PC-9 (cell line): Measurements from ENCODE around the gene SNX13. TPM values are rescaled to one million over a fixed set of nuclear protein-coding genes. Genes with fewer than 3 reads are reported as not detected.

ENCODE experiments used
- BruUV-seq: library from RNA; stranded (reverse); fragments of 400-500 nt; replicated peaks from 2 replicates; lab custom pipeline; 2021; lab: Mats Ljungman, UMichigan
- CTCF ChIA-PET: fragments of 300-600 bp; sonication (Branson Sonifier 250); formaldehyde crosslinking; loops from one replicate; lab custom pipeline; 2022; ENCODE audit warnings: antibody characterized with exemption; lab: Charles Lee
- POLR2A ChIA-PET: fragments of 300-600 bp; sonication (Branson Sonifier 250); formaldehyde crosslinking; loops from one replicate; lab custom pipeline; 2022; ENCODE audit warnings: antibody characterized with exemption; ENCODE audit not compliant: unreplicated experiment; lab: Charles Lee
- DNase-seq, 2 experiments: peaks; one replicate each; pipeline versions ENCODE4 v3.0.0 to v3.0.0-alpha.2; 2015 to 2022; ENCODE audit warnings: mixed read lengths in 1 of 2
- H2AFZ ChIP-seq: fragments of 200-600 bp; sonication (generic); 2 replicates; pipeline ENCODE4 v1.8.1; 2017; ENCODE audit warnings: antibody characterized with exemption
- H3F3A ChIP-seq: fragments of 200-600 bp; sonication (generic); 2 replicates; pipeline ENCODE4 v1.8.1; 2017; ENCODE audit warnings: antibody characterized with exemption, mild to moderate bottlenecking, low read depth; ENCODE audit not compliant: insufficient read depth
- H3K27ac ChIP-seq: fragments of 200-600 bp; sonication (generic); 2 replicates; pipeline ENCODE4 v1.6.1; 2016; ENCODE audit warnings: mixed run types
- H3K27me3 ChIP-seq: fragments of 200-600 bp; sonication (generic); 2 replicates; pipeline ENCODE4 v1.6.1; 2016; ENCODE audit warnings: low read depth, mixed run types; ENCODE audit not compliant: insufficient read depth
- H3K36me3 ChIP-seq: fragments of 200-600 bp; sonication (generic); 2 replicates; pipeline ENCODE4 v1.6.1; 2016; ENCODE audit warnings: low read depth, mixed run types
- H3K4me1 ChIP-seq: fragments of 200-600 bp; sonication (generic); replicated peaks from 2 replicates; pipeline ENCODE4 v1.6.1; 2016; ENCODE audit warnings: mixed run types; ENCODE audit not compliant: insufficient read depth
- H3K4me2 ChIP-seq: fragments of 200-600 bp; sonication (generic); 2 replicates; pipeline ENCODE4 v1.6.1; 2017; ENCODE audit warnings: mixed run types
- H3K4me3 ChIP-seq: fragments of 200-600 bp; sonication (generic); 2 replicates; pipeline ENCODE4 v1.6.1; 2016; ENCODE audit warnings: mixed run types
- H3K79me2 ChIP-seq: fragments of 200-600 bp; sonication (generic); 2 replicates; pipeline ENCODE4 v1.6.1; 2017; ENCODE audit warnings: low read depth, mixed run types
- H3K9me2 ChIP-seq: fragments of 200-600 bp; sonication (generic); 2 replicates; pipeline ENCODE4 v1.8.1; 2017; ENCODE audit warnings: mild to moderate bottlenecking; ENCODE audit not compliant: insufficient read depth
- H3K9me3 ChIP-seq: fragments of 200-600 bp; sonication (generic); 2 replicates; pipeline ENCODE4 v1.8.1; 2016; ENCODE audit warnings: low read depth; ENCODE audit not compliant: insufficient read depth
- H4K20me1 ChIP-seq: fragments of 200-600 bp; sonication (generic); 2 replicates; pipeline ENCODE4 v1.8.1; 2017; ENCODE audit not compliant: insufficient read depth
- CTCF ChIP-seq: fragments of 200-600 bp; sonication (generic); conservative IDR thresholded peaks from 2 replicates; pipeline ENCODE4 v1.6.1; 2017; ENCODE audit warnings: mixed run types, antibody characterized with exemption, mild to moderate bottlenecking, moderate library complexity
- EZH2 ChIP-seq: fragments of 200-600 bp; sonication (generic); IDR thresholded peaks from 2 replicates; pipeline ENCODE4 v1.8.0; 2017; ENCODE audit warnings: antibody characterized with exemption, low read depth
- intact Hi-C: fragments of 100-400 bp; cut with micrococcal nuclease; formaldehyde crosslinking; loops from one replicate; pipeline ENCODE4 v1.10.0; 2022; ENCODE audit not compliant: unreplicated experiment
- total RNA-seq: library from RNA; stranded (reverse); gene quantifications from 2 replicates; pipeline ENCODE4 v1.2.3, GENCODE V29; 2021

The SNX13 gene
- total RNA-seq, 1 experiment from 2014 or later: 56.3 TPM

- Histone ChIP-seq H3F3A (no peaks in the 10 kb centered on the region), H3K4me2 (no peak overlapping the region), H3K4me1 (no peaks in the 10 kb centered on the region), H3K36me3 (no peaks in the 10 kb centered on the region), H2AFZ (no peak overlapping the region), H3K79me2 (no peaks in the 10 kb centered on the region), H3K4me3 (no peak overlapping the region), H3K27me3 (no peaks in the 10 kb centered on the region), H4K20me1 (no peaks in the 10 kb centered on the region), H3K27ac (no peak overlapping the region), H3K9me3 (no peaks in the 10 kb centered on the region), H3K9me2 (no peaks in the 10 kb centered on the region; the same call in 1 of the 2 replicates)
- intact Hi-C loops: no loop called here
- ChIA-PET POLR2A (no interaction called here), CTCF (no interaction called here)
- no peak for DNase-seq
- BruUV-seq: no TSS peak
- TF ChIP-seq EZH2 (no peak), CTCF (no peak)
These were observed 182.3 kb downstream of the SNX13 start for GRCh38 chr7:17758008-17758407.

- Histone ChIP-seq H3K9me3 (peaks cover 4% of the 10 kb centered on the region; the same call in 1 of the 2 replicates), H3K79me2 (no peaks in the 10 kb centered on the region), H3K27ac (no peak overlapping the region), H3K36me3 (no peaks in the 10 kb centered on the region), H3K9me2 (peaks cover 3% of the 10 kb centered on the region; the same call in 1 of the 2 replicates), H3K4me2 (no peak overlapping the region), H3K4me3 (no peak overlapping the region), H2AFZ (no peak overlapping the region), H4K20me1 (no peaks in the 10 kb centered on the region), H3K27me3 (no peaks in the 10 kb centered on the region), H3K4me1 (no peaks in the 10 kb centered on the region), H3F3A (no peaks in the 10 kb centered on the region)
- BruUV-seq: no TSS peak
- no peak for DNase-seq
- ChIA-PET POLR2A (no interaction called here), CTCF (interaction anchor here (0.7 kb wide), 1 partner anchor 683 kb away, joined by 3 read pairs; no protein-coding TSS in a partner anchor)
- no peak for TF ChIP-seq EZH2
- no peak for TF ChIP-seq CTCF
- intact Hi-C loops: no loop called here
These were observed 194.2 kb downstream of the SNX13 start for GRCh38 chr7:17746020-17746530.

GRCh38 chr7:17745610-17746009 lies 194.7 kb downstream of the SNX13 start:
- Histone ChIP-seq H2AFZ (no peak overlapping the region), H3K27me3 (no peaks in the 10 kb centered on the region), H3K79me2 (no peaks in the 10 kb centered on the region), H3K4me3 (no peak overlapping the region), H3K4me2 (no peak overlapping the region), H3K36me3 (no peaks in the 10 kb centered on the region), H3K9me2 (peaks cover 3% of the 10 kb centered on the region; the same call in 1 of the 2 replicates), H3K27ac (no peak overlapping the region), H3K9me3 (peaks cover 4% of the 10 kb centered on the region; the same call in 1 of the 2 replicates), H4K20me1 (no peaks in the 10 kb centered on the region), H3F3A (no peaks in the 10 kb centered on the region), H3K4me1 (no peaks in the 10 kb centered on the region)
- TF ChIP-seq EZH2: no peak
- CTCF ChIA-PET: interaction anchor here (0.7 kb wide), 1 partner anchor 683 kb away, joined by 3 read pairs; no protein-coding TSS in a partner anchor
- POLR2A ChIA-PET: no interaction called here
- no peak for DNase-seq
- intact Hi-C loops: no loop called here
- BruUV-seq: no TSS peak
